NCI-H1417 (cell line): Measurements from ENCODE around the gene KIAA1671.

Experiments used
- DNase-seq, 3 experiments: peaks; one replicate each; lab custom pipeline; 2025; lab: John Stamatoyannopoulos, UW

KIAA1671 gene

GRCh38 chr22:25091458-25091857, 138.9 kb downstream of the KIAA1671 start:
- no peak for DNase-seq

- no peak for DNase-seq
Measured at GRCh38 chr22:25092119-25092518, 139.6 kb downstream of the KIAA1671 start.

GRCh38 chr22:25094579-25094978, 142.1 kb downstream of the KIAA1671 start:
- no peak for DNase-seq

- no peak for DNase-seq
Measured at GRCh38 chr22:25095869-25096268, 143.4 kb downstream of the KIAA1671 start.

- DNase-seq: no peak
Measured at GRCh38 chr22:25096638-25097405, 144.3 kb downstream of the KIAA1671 start.

GRCh38 chr22:25098445-25099081, 146.0 kb downstream of the KIAA1671 start:
- no peak for DNase-seq

- DNase-seq: no peak
Measured at GRCh38 chr22:25099202-25099601, 146.7 kb downstream of the KIAA1671 start.

GRCh38 chr22:25100402-25100801, 147.9 kb downstream of the KIAA1671 start:
- DNase-seq: no peak

GRCh38 chr22:25100948-25101347, 148.4 kb downstream of the KIAA1671 start:
- no peak for DNase-seq

GRCh38 chr22:25101501-25101900, 149.0 kb downstream of the KIAA1671 start:
- no peak for DNase-seq

- DNase-seq: no peak
Measured at GRCh38 chr22:25101986-25102385, 149.5 kb downstream of the KIAA1671 start.

- DNase-seq: no peak
Measured at GRCh38 chr22:25102722-25103121, 150.2 kb downstream of the KIAA1671 start.

GRCh38 chr22:25104367-25104766, 151.9 kb downstream of the KIAA1671 start:
- no peak for DNase-seq

GRCh38 chr22:25105817-25106650, 153.5 kb downstream of the KIAA1671 start:
- DNase-seq: no peak

- no peak for DNase-seq
Measured at GRCh38 chr22:25109878-25110595, 157.5 kb downstream of the KIAA1671 start.

GRCh38 chr22:25110596-25110845, 158.0 kb downstream of the KIAA1671 start:
- DNase-seq: no peak

GRCh38 chr22:25110846-25111578, 158.5 kb downstream of the KIAA1671 start:
- peak; percentile 32 to 84 (median 83) for DNase-seq

GRCh38 chr22:25111579-25112517, 159.3 kb downstream of the KIAA1671 start:
- peak in 2 of 3 experiments; percentile 7 to 17 for DNase-seq

- no peak for DNase-seq
Measured at GRCh38 chr22:25112538-25113253, 160.2 kb downstream of the KIAA1671 start.

- no peak for DNase-seq
Measured at GRCh38 chr22:25113316-25113721, 160.8 kb downstream of the KIAA1671 start.
